ENCODE data around the gene CSPG4. TPM values are rescaled to one million over a fixed set of nuclear protein-coding genes. Genes with fewer than 3 reads are reported as not detected.

Gene CSPG4
- total and polyA plus RNA-seq, 2 of the 13 experiments (the other 11 are each of a cell fraction or from before 2014, with no cell fraction given): 0.01 to 0.04 TPM

DNA sequence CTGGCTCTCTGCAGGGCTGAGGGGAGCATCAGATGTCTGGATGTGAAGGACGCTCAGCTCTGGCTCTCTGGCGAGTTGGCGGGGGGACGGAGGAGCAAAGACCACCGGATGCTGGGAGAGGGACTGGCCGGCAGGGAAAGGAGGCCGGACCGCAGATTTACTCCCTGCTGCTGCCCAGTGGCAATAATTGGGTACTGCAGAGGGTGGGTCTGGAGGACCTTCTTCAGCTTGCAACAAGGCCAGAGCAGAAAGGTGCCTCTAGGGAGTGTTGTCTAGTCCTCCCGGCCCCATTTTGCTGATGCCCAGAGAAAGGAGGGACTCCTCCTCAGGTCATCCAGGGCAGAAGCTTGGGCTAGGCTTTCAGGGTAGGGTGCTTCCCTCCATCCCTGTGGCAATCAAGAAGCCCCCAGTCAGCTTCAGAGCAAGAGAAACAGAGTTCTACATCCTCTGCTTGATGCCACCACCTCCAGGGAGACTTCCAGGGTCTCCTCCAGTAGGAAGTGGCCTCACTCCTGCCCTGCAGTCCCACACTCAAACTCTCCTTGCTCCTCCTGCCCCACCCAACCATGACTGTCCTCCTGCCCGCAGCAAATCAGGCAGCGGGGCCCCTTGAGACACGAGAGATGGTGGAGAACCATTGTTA lies 20.3 kb upstream of the CSPG4 start (continued):
- TF ChIP-seq XRCC5 (optimal IDR thresholded peaks at IDR 0.05; ENCODE audit: low read length) (peak; percentile 41), SOX5 (CRISPR knock-in tag; IDR thresholded peaks at IDR 0.05; ENCODE audit: borderline replicate concordance) (no peak), MED8 (CRISPR knock-in tag; IDR thresholded peaks at IDR 0.05; ENCODE audit: insufficient replicate concordance) (no peak), ZBTB7A (CRISPR knock-in tag; IDR thresholded peaks at IDR 0.05) (peak; percentile 87), ZNF180 (CRISPR knock-in tag; IDR thresholded peaks at IDR 0.05; ENCODE audit: borderline replicate concordance, low read depth) (no peak), ZNF598 (CRISPR knock-in tag; IDR thresholded peaks at IDR 0.05; ENCODE audit: borderline replicate concordance) (no peak), ZNF121 (CRISPR knock-in tag; IDR thresholded peaks at IDR 0.05) (no peak), ETV5 (CRISPR knock-in tag; IDR thresholded peaks at IDR 0.05; ENCODE audit: borderline replicate concordance) (0 out of 2 replicates have a peak, but pooled peaks have one; percentile 23), ZNF263 (CRISPR knock-in tag; IDR thresholded peaks at IDR 0.05) (peak; percentile 55; the same call in 1 of the 2 replicates), ZNF891 (CRISPR knock-in tag; IDR thresholded peaks at IDR 0.05) (0 out of 2 replicates have a peak, but pooled peaks have one; percentile 50), STAG1 (CRISPR knock-in tag; IDR thresholded peaks at IDR 0.05) (peak; percentile 47), ZNF546 (CRISPR knock-in tag; conservative IDR thresholded peaks at IDR 0.05) (no peak), AKAP8 (CRISPR knock-in tag; IDR thresholded peaks at IDR 0.05) (no peak), SALL1 (CRISPR knock-in tag; IDR thresholded peaks at IDR 0.05) (peak; percentile 36; the same call in 1 of the 2 replicates), YEATS2 (CRISPR knock-in tag; IDR thresholded peaks at IDR 0.05; ENCODE audit: borderline replicate concordance) (0 out of 2 replicates have a peak, but pooled peaks have one; percentile 28)
- TF ChIP-seq, protein P1, sequence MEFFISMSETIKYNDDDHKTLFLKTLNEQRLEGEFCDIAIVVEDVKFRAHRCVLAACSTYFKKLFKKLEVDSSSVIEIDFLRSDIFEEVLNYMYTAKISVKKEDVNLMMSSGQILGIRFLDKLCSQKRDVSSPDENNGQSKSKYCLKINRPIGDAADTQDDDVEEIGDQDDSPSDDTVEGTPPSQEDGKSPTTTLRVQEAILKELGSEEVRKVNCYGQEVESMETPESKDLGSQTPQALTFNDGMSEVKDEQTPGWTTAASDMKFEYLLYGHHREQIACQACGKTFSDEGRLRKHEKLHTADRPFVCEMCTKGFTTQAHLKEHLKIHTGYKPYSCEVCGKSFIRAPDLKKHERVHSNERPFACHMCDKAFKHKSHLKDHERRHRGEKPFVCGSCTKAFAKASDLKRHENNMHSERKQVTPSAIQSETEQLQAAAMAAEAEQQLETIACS (CRISPR knock-in tag; IDR thresholded peaks at IDR 0.05): no peak
- TF ChIP-seq, protein P2, sequence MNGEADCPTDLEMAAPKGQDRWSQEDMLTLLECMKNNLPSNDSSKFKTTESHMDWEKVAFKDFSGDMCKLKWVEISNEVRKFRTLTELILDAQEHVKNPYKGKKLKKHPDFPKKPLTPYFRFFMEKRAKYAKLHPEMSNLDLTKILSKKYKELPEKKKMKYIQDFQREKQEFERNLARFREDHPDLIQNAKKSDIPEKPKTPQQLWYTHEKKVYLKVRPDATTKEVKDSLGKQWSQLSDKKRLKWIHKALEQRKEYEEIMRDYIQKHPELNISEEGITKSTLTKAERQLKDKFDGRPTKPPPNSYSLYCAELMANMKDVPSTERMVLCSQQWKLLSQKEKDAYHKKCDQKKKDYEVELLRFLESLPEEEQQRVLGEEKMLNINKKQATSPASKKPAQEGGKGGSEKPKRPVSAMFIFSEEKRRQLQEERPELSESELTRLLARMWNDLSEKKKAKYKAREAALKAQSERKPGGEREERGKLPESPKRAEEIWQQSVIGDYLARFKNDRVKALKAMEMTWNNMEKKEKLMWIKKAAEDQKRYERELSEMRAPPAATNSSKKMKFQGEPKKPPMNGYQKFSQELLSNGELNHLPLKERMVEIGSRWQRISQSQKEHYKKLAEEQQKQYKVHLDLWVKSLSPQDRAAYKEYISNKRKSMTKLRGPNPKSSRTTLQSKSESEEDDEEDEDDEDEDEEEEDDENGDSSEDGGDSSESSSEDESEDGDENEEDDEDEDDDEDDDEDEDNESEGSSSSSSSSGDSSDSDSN (CRISPR knock-in tag; IDR thresholded peaks at IDR 0.05): peak; percentile 19; the same call in 1 of the 2 replicates
- TF ChIP-seq, protein P3, sequence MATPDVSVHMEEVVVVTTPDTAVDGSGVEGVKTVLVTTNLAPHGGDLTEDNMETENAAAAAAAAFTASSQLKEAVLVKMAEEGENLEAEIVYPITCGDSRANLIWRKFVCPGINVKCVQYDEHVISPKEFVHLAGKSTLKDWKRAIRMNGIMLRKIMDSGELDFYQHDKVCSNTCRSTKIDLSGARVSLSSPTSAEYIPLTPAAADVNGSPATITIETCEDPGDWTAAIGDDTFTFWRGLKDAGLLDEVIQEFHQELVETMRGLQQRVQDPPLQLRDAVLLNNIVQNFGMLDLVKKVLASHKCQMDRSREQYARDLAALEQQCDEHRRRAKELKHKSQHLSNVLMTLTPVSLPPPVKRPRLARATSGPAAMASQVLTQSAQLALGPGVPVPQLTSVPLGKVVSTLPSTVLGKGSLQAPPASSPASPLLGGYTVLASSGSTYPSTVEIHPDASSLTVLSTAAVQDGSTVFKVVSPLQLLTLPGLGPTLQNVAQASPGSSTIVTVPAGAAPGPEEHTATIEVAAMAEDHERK (CRISPR knock-in tag; IDR thresholded peaks at IDR 0.05; ENCODE audit: low read depth): no peak
- TF ChIP-seq, protein P4, sequence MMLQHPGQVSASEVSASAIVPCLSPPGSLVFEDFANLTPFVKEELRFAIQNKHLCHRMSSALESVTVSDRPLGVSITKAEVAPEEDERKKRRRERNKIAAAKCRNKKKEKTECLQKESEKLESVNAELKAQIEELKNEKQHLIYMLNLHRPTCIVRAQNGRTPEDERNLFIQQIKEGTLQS (CRISPR knock-in tag; IDR thresholded peaks at IDR 0.05): no peak
- TF ChIP-seq, protein P5, sequence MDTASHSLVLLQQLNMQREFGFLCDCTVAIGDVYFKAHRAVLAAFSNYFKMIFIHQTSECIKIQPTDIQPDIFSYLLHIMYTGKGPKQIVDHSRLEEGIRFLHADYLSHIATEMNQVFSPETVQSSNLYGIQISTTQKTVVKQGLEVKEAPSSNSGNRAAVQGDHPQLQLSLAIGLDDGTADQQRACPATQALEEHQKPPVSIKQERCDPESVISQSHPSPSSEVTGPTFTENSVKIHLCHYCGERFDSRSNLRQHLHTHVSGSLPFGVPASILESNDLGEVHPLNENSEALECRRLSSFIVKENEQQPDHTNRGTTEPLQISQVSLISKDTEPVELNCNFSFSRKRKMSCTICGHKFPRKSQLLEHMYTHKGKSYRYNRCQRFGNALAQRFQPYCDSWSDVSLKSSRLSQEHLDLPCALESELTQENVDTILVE (CRISPR knock-in tag; IDR thresholded peaks at IDR 0.05): no peak

Measured in HepG2 (cell line).